ENCODE measurements around the gene NALCN. TPM values are rescaled to one million over a fixed set of nuclear protein-coding genes. Genes with fewer than 3 reads are reported as not detected.

Gene NALCN
- total RNA-seq, 1 experiment from 2014 or later, result 8.5 TPM

- peaks cover under 1% of the 10 kb centered on the region for H3K27me3 Mint-ChIP-seq (ENCODE audit: insufficient read depth, unreplicated experiment)
- no peak overlapping the region for H3K4me3 Mint-ChIP-seq (ENCODE audit: unreplicated experiment)
- H3K36me3 Mint-ChIP-seq (ENCODE audit: insufficient read depth, unreplicated experiment), result no peaks in the 10 kb centered on the region
- POLR2A ChIA-PET, result no interaction called here
- CTCF ChIA-PET, result no interaction called here
- H3K9me3 Mint-ChIP-seq (ENCODE audit: unreplicated experiment), result no peaks in the 10 kb centered on the region
- H3K27ac Mint-ChIP-seq (ENCODE audit: low read depth, unreplicated experiment), result no peak overlapping the region
- no TSS peak for BruUV-seq (replicated peaks)
- intact Hi-C loops (cut with micrococcal nuclease), result no loop called here
- TF ChIP-seq CTCF (IDR thresholded peaks at IDR 0.05; ENCODE audit: unreplicated experiment), result no peak
- DNase-seq (ENCODE audit: unreplicated experiment), result no peak
- no peaks in the 10 kb centered on the region for H3K4me1 Mint-ChIP-seq (ENCODE audit: insufficient read depth, unreplicated experiment)
These were observed 409.1 kb downstream of the NALCN start for GRCh38 chr13:101007245-101007644.

Other genes with a start within 250 kb of the NALCN start
- 0.17 TPM in 1 of 2 replicates, not detected in the other for gene ITGBL1, start 36.2 kb upstream of the NALCN start, total RNA-seq (2022)